Nucleus accumbens (tissue), 56 donors: ENCODE measurements around the gene VPS37B.

ENCODE experiments used
- DNase-seq, 56 donors: peaks; one replicate each; lab custom pipeline; 2025; lab: John Stamatoyannopoulos, UW

The VPS37B gene

DNA sequence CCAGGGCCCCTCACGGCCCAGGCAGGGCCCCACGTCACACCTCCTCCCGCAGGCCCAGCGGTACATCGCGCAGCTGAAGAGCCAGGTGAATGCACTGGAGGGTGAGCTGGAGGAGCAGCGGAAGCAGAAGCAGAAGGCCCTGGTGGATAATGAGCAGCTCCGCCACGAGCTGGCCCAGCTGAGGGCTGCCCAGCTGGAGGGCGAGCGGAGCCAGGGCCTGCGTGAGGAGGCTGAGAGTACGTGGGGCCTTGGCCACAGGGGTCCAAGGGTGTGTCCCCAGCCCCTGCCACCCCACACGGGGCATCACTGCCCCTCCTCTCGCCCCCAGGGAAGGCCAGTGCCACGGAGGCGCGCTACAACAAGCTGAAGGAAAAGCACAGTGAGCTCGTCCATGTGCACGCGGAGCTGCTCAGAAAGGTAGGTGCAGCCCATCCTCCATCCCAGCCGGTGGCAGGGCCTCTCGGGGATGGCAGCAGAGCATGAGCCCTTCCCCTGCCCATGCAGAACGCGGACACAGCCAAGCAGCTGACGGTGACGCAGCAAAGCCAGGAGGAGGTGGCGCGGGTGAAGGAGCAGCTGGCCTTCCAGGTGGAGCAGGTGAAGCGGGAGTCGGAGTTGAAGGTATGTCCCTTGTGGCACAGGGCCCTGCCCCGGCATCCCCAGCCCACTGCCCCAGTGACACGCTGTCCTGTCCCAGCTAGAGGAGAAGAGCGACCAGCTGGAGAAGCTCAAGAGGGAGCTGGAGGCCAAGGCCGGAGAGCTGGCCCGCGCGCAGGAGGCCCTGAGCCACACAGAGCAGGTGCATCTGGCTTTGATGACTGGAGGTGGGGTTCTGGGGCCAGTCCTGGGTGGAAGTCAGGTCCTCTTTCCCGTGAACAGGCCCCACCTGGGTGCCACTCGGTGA lies 39.7 kb downstream of the VPS37B start:
- DNase-seq: peak in 1 of 56 donors; percentile 33

DNA sequence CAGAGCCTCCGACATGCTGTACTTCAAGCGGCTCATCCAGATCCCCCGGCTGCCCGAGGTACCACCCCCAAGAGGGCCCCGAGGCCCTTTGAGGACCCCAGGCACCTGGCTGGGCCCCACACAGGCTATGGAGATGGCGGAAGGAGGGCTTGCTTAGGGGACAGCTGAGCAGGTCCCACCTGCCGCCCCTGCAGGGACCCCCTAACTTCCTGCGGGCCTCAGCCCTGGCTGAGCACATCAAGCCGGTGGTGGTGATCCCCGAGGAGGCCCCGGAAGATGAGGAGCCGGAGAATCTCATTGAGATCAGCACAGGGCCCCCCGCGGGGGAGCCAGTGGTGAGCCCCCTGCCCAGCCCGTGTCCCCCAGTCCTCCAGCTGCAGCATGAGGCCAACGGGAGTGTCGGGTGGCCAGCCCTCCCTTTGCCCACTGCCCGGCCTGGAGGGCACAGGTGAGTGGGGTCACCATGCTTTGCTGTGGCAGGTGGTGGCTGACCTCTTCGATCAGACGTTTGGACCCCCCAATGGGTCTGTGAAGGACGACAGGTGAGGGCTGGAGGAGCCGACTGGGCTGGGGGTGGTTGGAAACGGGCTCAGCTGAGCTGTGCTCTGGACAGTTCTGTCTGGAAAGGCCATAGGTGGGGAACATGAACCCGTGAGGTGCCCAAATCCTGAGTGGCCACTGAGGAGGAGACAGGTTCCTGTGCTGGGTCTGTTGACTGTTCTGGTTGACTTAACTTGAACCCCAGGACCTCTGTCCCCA lies 40.7 kb downstream of the VPS37B start:
- no peak for DNase-seq

DNA sequence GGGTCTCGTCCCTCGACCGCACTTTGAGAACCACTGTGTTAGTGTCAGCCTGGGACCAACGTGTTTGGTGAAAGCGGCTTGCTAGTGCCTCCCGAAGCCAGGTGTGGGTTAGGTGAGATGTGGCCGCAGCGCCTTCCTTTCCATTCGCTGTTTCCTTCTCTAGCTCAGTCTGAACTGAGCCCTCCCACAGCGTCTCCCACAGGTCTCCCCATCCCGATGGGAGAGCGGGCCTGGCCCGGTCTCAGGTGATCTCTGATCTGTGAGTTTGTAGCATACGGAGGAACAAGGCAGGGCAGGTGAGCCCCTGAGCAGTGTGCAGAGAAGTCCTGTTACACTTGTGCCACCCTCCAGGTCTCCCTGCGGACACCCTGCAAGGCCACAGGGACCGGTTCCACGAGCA lies 41.4 kb downstream of the VPS37B start:
- DNase-seq: no peak

DNA sequence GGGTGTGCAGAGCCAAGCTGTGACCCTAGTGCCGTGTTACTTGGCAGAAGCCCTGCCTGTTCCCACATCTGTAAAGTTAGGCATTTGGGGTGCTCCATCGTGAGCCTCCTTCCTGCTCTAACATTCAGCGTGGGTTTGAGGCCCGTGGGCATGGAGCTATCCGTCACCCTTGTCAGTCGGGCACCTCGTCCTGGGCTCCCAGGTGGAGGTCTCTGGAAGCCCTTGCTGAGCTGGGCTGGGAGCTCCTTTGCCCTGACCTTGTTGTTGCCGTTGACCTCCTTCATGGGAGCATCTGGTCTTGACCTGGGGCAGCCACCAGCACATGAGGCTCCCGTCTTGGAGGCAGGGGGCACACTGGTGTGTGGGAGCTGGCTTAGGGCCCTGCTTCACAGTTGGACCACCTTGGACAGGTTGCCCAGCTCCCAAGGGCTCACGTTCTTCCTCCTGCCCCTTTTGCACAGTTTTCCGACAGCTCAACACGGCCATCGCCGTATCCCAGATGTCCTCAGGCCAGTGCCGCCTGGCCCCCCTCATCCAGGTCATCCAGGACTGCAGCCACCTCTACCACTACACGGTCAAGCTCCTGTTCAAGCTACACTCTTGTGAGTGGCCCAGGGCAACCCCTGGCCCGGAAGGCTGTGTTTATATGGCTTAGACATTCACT lies 42.2 kb downstream of the VPS37B start:
- peak in 1 of 56 donors; percentile 14 for DNase-seq

DNA sequence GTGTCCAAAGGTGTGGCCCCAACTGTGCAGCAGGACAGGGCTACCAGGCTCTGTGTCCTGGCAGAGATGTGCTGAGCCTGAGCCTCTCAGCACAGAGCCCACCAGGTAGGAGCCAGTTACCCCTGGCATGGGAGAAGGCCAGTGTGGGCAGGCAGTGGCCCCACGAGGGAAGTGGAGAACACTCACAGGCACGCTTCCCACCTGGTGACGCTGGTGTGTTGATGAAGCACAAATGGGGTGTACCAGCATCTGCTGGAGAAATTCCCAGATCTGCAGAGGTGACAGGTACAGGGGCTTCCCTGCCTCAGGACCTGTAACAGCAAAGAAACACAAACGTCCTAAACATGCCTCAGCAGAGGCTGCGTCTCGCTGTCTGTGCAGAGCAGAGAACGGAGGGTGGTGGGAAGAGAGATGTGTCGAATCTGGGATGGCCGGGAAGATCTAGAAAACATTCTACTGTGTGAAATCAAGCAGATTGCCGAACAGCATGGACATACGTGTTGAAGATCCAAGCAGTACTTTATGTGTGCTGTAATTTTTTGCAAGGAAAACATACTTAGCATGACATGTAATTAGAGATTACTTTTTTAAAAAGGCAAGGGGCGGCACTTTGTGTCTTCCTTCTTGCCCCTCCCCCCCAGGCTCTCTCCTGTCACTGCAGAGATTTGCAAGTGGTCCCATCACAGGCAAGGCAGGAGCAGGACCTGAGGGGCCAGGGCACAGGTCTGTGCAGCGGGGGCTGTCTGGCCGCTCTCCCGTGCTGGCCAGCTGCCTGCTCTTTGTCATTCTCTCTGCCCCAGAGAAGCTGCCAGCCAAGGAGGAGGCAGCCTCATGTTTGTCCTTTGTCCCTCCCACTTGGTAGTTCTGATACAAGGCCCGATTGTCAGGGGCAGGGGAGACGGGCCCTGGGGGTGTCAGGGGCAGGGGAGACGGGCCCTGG lies 43.3 kb downstream of the VPS37B start:
- DNase-seq: peak in 51 of 56 donors; percentile 30 to 87 (median 70)

DNA sequence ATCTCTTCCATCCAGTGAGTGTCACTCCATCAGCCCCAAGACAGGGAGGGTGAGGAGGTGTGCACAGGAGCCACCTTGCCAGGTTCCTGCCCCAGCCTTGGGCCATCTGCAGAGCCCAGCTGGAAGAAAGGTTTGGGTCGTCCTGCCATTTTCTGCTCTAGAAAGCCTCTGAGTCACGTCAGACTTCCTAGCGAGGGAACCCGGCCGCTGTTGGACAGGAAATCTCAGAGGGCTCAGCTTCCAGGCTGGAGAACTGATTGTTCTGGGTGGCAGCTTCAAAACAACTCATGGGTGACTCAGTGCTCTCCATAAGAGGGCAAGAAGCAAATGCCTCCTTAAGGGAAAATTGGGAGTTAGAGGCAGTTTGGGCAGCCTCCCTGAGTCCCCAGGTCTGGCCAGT lies 44.1 kb downstream of the VPS37B start:
- peak in 7 of 56 donors; percentile 18 to 62 (median 30) for DNase-seq

DNA sequence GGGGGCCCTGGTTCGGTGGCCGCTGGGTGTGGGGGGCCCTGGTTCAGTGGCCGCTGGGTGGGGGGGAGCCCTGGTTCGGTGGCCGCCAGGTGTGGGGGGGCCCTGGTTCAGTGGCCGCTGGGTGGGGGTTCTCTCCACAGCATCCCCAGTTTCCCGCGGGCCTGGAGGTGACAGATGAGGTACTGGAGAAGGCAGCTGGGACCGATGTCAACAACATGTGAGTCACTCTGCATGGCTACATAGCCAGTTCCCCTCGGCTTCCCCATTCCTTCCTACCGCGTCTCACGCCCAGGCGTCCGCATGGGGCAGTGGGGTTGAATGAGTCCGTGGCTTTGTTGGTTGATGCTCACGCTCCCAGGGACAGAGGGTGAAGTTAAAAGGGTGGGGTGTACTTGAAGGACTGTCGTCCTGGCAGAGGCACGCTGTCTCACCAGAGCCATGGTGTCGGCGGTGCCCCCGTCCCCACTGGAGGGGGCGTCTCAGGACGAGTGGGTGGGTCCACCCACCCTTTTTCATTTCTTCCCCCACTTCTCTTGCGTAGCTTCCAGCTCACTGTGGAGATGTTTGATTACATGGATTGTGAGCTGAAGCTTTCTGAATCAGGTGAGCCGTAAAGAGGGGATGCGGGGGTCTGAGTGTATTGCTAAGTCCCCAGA lies 45.1 kb downstream of the VPS37B start:
- DNase-seq: peak in 1 of 56 donors; percentile 60

DNA sequence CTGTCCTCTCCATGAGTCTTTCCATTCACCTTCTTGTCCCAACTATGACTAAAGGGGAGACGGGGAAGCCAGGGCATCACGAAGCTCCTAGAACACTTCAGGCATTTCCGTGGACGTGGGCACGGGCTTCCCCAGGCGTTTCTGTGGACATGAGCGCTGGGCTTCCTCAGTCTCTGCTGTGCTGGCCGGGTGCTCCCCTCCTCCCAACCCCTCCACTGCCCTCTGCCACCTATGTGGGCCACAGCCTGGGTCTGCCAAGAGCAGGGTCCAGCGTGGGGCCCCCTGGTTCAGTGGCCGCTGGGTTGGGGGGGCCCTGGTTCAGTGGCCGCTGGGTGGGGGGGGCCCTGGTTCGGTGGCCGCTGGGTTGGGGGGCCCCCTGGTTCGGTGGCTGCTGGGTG lies 45.9 kb downstream of the VPS37B start:
- DNase-seq: no peak

DNA sequence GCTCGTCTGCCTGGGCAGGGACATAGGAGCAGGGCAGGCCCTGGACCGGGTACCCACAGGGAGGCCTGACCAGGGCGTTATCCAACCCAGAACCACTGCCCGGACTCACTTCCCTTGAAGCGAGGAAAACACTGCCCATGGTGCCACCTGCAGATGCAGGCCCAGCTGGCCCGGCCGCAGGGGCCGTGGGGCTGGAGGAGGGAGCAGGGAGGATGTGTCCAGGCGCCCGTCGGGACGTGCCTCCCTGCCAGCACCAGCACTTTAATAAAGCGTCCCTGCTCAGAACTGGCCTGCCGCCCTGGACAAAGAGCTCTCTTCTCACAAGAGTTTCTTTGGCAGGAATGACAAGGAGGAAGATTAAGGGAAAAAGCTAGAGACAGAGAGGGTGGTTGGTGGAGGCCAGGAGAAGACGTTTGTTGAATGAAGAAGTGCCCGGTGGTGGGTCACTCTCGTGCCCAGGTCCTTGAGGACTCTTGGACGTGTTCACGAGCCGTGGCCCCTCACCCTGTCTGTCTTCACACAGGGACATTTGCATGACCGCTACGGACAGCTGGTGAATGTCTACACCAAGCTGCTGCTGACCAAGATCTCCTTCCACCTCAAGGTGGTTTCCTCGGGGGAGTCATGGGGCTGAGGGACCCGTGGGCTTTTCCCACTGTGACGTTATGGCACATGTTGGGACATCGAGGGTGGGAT lies 46.4 kb downstream of the VPS37B start:
- DNase-seq: peak in 49 of 56 donors; percentile 27 to 82 (median 60)

DNA sequence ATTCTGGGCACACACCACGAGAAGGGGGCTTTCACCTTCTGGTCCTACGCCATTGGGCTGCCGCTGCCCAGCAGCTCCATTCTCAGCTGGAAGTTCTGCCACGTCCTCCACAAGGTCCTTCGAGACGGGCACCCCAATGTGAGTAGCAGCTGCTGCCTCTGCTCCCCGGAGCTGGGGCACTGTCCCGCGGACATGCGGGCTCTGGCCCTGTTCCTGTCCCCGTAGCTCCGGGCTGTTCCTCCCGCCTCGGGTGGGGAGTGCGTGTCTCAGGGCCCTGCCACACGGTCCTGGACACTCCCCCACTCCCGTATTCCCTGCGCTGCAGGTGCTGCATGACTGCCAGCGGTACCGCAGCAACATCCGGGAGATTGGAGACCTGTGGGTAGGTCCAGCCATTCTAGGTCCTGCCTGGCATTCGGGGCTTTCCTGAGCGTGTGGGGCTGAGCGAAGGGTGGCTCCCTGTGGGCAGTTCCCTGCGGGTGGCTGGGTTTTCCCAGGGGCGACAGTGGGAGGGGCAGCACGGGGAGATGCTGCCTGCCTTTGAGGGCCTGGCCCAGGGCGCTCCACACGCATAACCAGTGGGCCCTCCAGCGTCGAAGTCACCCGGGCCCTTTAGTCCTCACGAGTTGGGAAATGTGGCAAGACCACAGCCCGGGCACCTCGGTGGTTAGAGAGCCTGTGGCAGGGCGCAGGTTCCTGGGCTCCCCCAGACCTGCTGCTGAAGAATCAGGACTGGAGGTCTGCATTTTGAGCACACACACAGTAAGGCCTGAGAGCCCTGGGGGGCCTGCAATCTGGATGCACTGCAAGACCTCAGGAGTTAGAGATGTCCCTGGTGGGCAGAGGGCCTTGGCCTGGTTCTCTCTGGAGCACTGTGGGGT lies 47.2 kb downstream of the VPS37B start:
- DNase-seq: peak in 4 of 56 donors; percentile 49 to 73 (median 61)

DNA sequence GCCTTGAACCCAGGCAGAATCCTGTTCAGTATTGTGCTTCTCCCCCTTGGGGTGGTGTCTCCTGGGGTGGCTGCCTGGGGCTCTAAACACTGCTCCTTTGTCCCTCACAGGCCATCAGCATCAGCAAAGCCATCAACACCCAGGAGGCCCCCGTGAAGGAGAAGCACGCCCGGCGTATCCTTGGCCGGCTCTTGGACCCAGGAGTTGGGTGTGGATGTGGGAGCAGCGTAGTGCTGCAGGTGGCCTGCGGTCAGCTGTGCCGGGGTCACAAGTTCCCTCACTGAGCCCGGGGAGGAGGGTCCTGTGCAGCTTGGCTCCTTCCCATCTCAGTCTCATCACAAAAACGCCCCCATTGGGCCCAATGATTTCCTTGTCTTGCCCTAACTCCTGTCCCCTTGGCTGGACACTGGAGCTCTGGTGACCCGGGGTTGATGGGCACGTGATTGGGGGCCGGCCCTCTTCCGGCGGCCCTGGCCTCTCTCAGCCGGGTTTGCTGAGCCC lies 48.0 kb downstream of the VPS37B start:
- DNase-seq: peak in 34 of 56 donors; percentile 27 to 74 (median 54)

DNA sequence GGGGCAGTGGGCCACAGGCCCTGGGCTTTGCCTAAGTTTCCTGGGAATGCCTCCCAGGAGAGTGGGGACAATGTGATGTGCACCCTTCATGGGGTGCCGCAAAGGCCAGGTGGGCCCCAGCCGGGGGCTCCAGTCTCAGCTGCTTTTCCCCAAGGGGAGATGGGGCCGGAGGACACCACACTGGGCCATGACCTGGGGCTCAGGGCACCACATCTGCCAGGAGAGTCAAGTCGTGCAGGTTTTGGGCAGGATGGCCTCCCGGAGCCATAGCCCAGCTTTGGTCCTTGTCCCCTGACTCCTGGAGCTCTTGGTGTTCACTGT lies 48.4 kb downstream of the VPS37B start:
- DNase-seq: no peak

DNA sequence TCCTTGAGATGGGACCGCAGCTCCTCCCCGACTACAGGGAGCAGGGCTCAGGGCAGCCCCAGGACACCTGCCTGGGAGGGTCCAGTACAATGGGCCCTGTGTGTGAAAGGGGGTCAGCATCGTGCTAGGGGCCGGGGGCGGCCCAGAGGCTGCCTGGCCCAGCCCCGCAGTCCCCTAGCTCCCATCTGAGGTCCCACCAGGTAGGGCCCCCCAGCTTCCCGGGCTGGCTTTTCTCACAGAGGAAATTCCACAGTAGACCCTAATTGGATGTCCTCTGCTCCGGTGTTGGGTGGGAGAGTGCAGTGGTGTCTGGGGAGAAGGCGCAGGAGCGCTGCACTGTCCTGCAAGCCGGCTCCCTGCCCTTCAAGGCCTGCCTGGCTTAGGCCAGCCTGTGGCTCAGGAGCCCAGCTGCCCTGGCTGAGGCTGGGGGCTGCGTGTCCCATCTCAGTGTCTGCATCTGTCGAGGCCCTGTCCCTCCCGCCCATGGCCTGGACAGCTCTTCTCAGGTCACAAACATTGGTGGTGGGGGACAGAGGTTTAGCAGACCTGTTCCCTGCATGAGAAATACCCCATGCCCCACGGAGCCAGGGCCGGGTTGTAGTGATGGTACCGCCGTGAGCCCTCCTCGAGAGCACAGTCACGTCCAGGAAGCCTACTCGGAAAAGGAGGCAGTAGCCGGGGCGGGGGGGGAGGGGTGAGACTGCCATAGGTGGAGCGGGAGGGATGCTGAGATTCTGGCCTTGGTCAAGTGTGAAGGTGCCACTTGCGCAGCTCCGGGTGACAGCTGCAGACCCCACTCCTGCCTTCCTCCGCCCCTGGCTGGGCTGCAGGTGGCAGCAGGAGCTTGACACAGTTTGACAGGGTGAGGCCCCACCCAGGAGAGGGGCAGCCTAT lies 49.1 kb downstream of the VPS37B start:
- DNase-seq: peak in 1 of 56 donors; percentile 43

DNA sequence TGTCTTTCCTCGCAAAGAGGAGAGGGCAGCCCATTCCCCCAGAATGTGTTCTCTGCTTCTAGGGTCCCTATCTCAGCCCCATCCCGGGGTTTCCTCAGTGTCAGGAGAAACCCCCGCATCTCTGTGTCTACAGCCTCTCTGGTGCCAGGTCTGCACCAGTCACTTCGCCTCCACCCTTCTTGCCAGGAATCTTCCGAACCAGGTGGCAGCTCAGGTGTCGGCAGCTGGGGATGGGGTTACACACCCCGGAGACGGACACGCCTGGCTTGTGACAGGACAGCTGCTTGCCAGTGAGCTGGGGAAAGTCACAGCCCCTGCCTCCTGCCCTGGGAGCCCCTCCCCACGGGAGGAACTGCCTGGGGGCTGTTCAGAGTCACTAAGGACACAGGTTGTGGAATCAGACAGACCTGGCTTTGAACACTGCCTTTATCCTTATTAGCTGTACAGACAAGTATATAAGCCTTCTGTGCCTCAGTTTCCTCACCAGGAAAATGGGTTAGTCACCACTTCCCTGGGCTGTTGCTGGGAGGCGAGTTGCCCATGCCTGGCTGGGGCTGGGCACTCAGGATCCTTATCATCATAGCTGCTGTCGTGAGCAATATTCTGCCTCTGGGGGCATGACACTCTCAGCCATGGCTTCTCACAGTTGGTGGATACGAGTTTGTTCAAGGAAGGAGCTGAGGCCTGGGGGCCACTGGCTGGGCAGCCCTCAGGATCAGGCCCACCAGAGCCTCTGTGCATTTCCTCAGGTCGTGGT lies 49.9 kb downstream of the VPS37B start:
- DNase-seq: no peak

DNA sequence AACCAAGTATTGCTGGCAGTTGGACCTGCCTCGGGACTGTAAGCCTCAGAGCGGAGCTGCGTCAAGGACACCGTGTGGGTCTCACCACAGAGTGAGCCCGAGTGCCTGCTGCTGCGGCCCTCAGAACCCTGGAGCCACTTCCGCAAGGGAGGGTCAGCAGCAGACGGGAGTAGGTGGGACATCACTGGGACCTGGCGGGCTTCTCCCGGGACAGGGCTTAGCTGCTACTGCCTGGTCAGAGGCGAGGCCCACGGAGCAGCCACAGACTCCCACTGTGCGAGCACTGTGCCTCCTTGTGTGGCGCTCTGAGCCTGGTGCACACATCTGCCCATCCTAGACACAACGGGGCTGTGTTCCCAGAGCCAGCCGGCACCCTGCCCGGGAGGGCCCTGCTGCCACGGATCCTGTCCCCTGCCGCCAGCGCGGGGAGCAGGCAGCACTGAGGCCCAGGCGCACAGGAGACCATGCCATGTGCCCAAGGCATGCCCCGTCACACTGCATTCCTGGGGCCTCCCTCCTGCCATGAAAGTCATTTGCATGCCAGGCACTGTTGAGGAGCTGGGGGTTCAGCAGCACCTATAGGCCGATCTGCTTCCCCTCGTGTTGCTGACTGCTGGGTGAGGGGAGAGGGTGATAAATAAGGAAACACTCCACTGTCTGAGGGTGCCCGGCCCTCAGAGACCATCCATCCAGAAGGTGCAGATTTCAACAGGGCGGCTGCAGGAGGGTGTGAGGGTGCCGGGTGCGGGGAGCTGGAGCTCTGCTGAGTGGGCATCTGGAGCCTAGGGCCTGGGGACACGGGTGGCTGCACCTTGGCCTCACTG lies 50.7 kb downstream of the VPS37B start:
- DNase-seq: peak in 55 of 56 donors; percentile 40 to 98 (median 94)
